ENCODE measurements around the gene FLCN.

- TF ChIP-seq REST (IDR thresholded peaks at IDR 0.05; ENCODE audit: borderline replicate concordance) = no peak
- TF ChIP-seq POLR2AphosphoS5 (IDR thresholded peaks at IDR 0.05) = no peak
These were observed 21.0 kb upstream of the FLCN start for GRCh38 chr17:17258011-17258410.

All from neural cell (in vitro differentiated cells).